H1 (cell line): ENCODE data around the gene BAD. TPM values are rescaled to one million over a fixed set of nuclear protein-coding genes. Genes with fewer than 3 reads are reported as not detected.
A peak's percentile ranks its signal among the peaks of the same experiment; 100 is the strongest.

Source experiments
- CTCF ChIA-PET: fragments of 300-600 bp; sonication (Branson Sonifier 250); formaldehyde crosslinking; loops from one replicate; lab custom pipeline; 2021; ENCODE audit not compliant: partially characterized antibody; lab: Charles Lee
- POLR2A ChIA-PET: fragments of 300-600 bp; sonication (Branson Sonifier 250); formaldehyde crosslinking; loops from one replicate; lab custom pipeline; 2021; ENCODE audit warnings: inconsistent platforms; ENCODE audit not compliant: partially characterized antibody; lab: Charles Lee
- DNase-seq, 2 experiments: peaks; one replicate each; pipeline versions ENCODE4 v3.0.0 to v3.0.0-alpha.2; 2010 to 2022; ENCODE audit warnings: low spot score in 2 of 2, low read depth in 1 of 2, mixed read lengths in 1 of 2
- FAIRE-seq: peaks from 2 replicates; lab custom pipeline; 2011; peaks lifted over from hg19 to GRCh38; lab: Jason Lieb, UNC
- H2AFZ ChIP-seq: 2 replicates; pipeline ENCODE4 v1.8.1; 2012; ENCODE audit warnings: low read length, inconsistent platforms
- H2AK5ac ChIP-seq: 2 replicates; pipeline ENCODE4 v1.6.1; 2013; ENCODE audit warnings: low read depth, low read length
- H2BK120ac ChIP-seq: replicated peaks from 2 replicates; pipeline ENCODE3; 2013; ENCODE audit warnings: low read depth, low read length, inconsistent platforms
- H2BK12ac ChIP-seq: 2 replicates; pipeline ENCODE4 v1.6.1; 2013; ENCODE audit warnings: low read depth, low read length
- H2BK15ac ChIP-seq: 2 replicates; pipeline ENCODE4 v1.6.1; 2013; ENCODE audit warnings: low read length
- H2BK20ac ChIP-seq: 2 replicates; pipeline ENCODE4 v1.6.1; 2013; ENCODE audit warnings: low read length
- H2BK5ac ChIP-seq: 2 replicates; pipeline ENCODE4 v1.6.1; 2013; ENCODE audit warnings: low read depth, low read length
- H3K14ac ChIP-seq: 2 replicates; pipeline ENCODE4 v1.6.1; 2013; ENCODE audit warnings: inconsistent platforms; ENCODE audit not compliant: insufficient read length
- H3K18ac ChIP-seq: 2 replicates; pipeline ENCODE4 v1.6.1; 2013; ENCODE audit warnings: low read length; ENCODE audit errors: extremely low read depth
- H3K23ac ChIP-seq: 2 replicates; pipeline ENCODE4 v1.6.1; 2013; ENCODE audit warnings: inconsistent platforms; ENCODE audit not compliant: insufficient read length
- H3K23me2 ChIP-seq: 2 replicates; pipeline ENCODE4 v1.6.1; 2013; ENCODE audit warnings: low read depth, low read length
- H3K27ac ChIP-seq: 2 replicates; pipeline ENCODE4 v1.6.1; 2011; ENCODE audit warnings: low read depth, low read length, inconsistent platforms
- H3K27me3 ChIP-seq, 4 experiments: replicated peaks in 1 of 4; 1 replicate in 1 of 4; 2 replicates in 3 of 4; pipeline versions ENCODE4 v1.6.1 to v1.8.1; 2011 to 2013; ENCODE audit warnings: low read length in 3 of 4, mild to moderate bottlenecking in 3 of 4, inconsistent platforms in 2 of 4, mixed read lengths in 2 of 4, moderate library complexity in 1 of 4; ENCODE audit not compliant: control insufficient read depth in 3 of 4, insufficient read depth in 3 of 4; ENCODE audit errors: extremely low read depth in 1 of 4
- H3K36me3 ChIP-seq, 4 experiments: 2 replicates each; pipeline versions ENCODE4 v1.6.1 to v1.8.1; 2011 to 2013; ENCODE audit warnings: mild to moderate bottlenecking in 4 of 4, low read length in 3 of 4, moderate library complexity in 2 of 4, control low read depth in 1 of 4, inconsistent platforms in 1 of 4; ENCODE audit not compliant: insufficient read depth in 4 of 4, control insufficient read depth in 2 of 4
- H3K4ac ChIP-seq: replicated peaks from 2 replicates; pipeline ENCODE3; 2013; ENCODE audit warnings: low read length, low read depth, mixed read lengths, inconsistent platforms; ENCODE audit not compliant: insufficient read length
- H3K4me1 ChIP-seq, 4 experiments: replicated peaks in 1 of 4; 1 replicate in 1 of 4; 2 replicates in 3 of 4; pipeline versions ENCODE4 v1.6.1 to v1.8.1; 2011 to 2013; ENCODE audit warnings: low read length in 3 of 4, inconsistent platforms in 2 of 4, mixed read lengths in 1 of 4; ENCODE audit not compliant: insufficient read depth in 4 of 4, control insufficient read depth in 3 of 4
- H3K4me2 ChIP-seq, 2 experiments: 2 replicates each; pipeline versions ENCODE4 v1.6.1 to v1.8.1; 2011 to 2013; ENCODE audit warnings: low read depth in 2 of 2, low read length in 2 of 2, control low read depth in 1 of 2, inconsistent platforms in 1 of 2, mild to moderate bottlenecking in 1 of 2; ENCODE audit not compliant: insufficient read depth in 1 of 2
- H3K4me3 ChIP-seq, 4 experiments: fragments of 200-600, 300-600 bp in 1 of 4; sonication (generic), shearing (Covaris generic), sonication (Bioruptor Twin) in 1 of 4; 2 replicates each; pipeline versions ENCODE4 v1.5.1 to v1.8.1; 2011 to 2016; ENCODE audit warnings: low read length in 4 of 4, low read depth in 3 of 4, control low read depth in 2 of 4, inconsistent platforms in 2 of 4, mild to moderate bottlenecking in 2 of 4, mixed read lengths in 1 of 4, moderate library complexity in 1 of 4; ENCODE audit not compliant: insufficient read depth in 2 of 4; ENCODE audit errors: extremely low read depth in 1 of 4
- H3K56ac ChIP-seq: replicated peaks from 2 replicates; pipeline ENCODE3; 2013; ENCODE audit warnings: low read depth, mild to moderate bottlenecking, mixed read lengths, low read length, inconsistent platforms; ENCODE audit not compliant: insufficient read length
- H3K79me1 ChIP-seq: 2 replicates; pipeline ENCODE4 v1.6.1; 2013; ENCODE audit warnings: low read depth, low read length, control low read depth
- H3K79me2 ChIP-seq, 2 experiments: 2 replicates each; pipeline versions ENCODE4 v1.6.1 to v1.8.1; 2012 to 2013; ENCODE audit warnings: low read length in 2 of 2, mild to moderate bottlenecking in 2 of 2, inconsistent platforms in 1 of 2; ENCODE audit not compliant: insufficient read depth in 2 of 2, control insufficient read depth in 1 of 2
- H3K9ac ChIP-seq, 4 experiments: replicated peaks in 1 of 4; 1 replicate in 1 of 4; 2 replicates in 3 of 4; pipeline versions ENCODE4 v1.6.1 to v1.8.1; 2011 to 2013; ENCODE audit warnings: low read depth in 3 of 4, low read length in 3 of 4, control low read depth in 2 of 4, mild to moderate bottlenecking in 2 of 4, moderate library complexity in 2 of 4, inconsistent platforms in 1 of 4; ENCODE audit errors: extremely low read depth in 1 of 4
- H3K9me3 ChIP-seq, 2 experiments: 2 replicates each; pipeline versions ENCODE4 v1.6.1 to v1.8.1; 2012 to 2013; ENCODE audit warnings: mild to moderate bottlenecking in 2 of 2, moderate library complexity in 2 of 2, control low read depth in 1 of 2, inconsistent platforms in 1 of 2, low read depth in 1 of 2, low read length in 1 of 2, mixed read lengths in 1 of 2; ENCODE audit not compliant: insufficient read depth in 2 of 2
- H4K20me1 ChIP-seq, 2 experiments: replicated peaks in 1 of 2; 2 replicates each; pipeline versions ENCODE3 to v1.8.1; 2011 to 2013; ENCODE audit warnings: inconsistent platforms in 2 of 2, low read length in 2 of 2, mild to moderate bottlenecking in 1 of 2; ENCODE audit not compliant: insufficient read depth in 2 of 2, control insufficient read depth in 1 of 2
- H4K5ac ChIP-seq: 2 replicates; pipeline ENCODE4 v1.6.1; 2013; ENCODE audit warnings: low read length, low read depth, mixed read lengths, inconsistent platforms; ENCODE audit not compliant: insufficient read length
- H4K8ac ChIP-seq: 2 replicates; pipeline ENCODE4 v1.8.0; 2013; ENCODE audit warnings: mild to moderate bottlenecking, moderate library complexity, low read length, inconsistent platforms; ENCODE audit not compliant: insufficient read depth; ENCODE audit errors: extremely low read depth
- H4K91ac ChIP-seq: replicated peaks from 2 replicates; pipeline ENCODE3; 2013; ENCODE audit warnings: low read length, mixed read lengths, inconsistent platforms; ENCODE audit not compliant: insufficient read length
- BRCA1 ChIP-seq: IDR thresholded peaks from 2 replicates; pipeline ENCODE4 v1.6.1; 2012; ENCODE audit warnings: low read depth, low read length, improper control_type of control experiment
- CBX5 ChIP-seq: fragments of 300-800, 300-1000 bp; sonication (generic); IDR thresholded peaks from 2 replicates; pipeline ENCODE4 v1.7.1; 2016; ENCODE audit warnings: antibody characterized with exemption, low read length, low read depth
- HDAC6 ChIP-seq: IDR thresholded peaks from one replicate; pipeline ENCODE4 v1.7.1; 2012; ENCODE audit warnings: low read depth, mild to moderate bottlenecking, inconsistent platforms, low read length, moderate library complexity
- NANOG ChIP-seq: IDR thresholded peaks from 2 replicates; pipeline ENCODE4 v1.6.1; 2011; ENCODE audit warnings: low read length, low read depth, mild to moderate bottlenecking, inconsistent platforms; ENCODE audit not compliant: insufficient read depth, poor library complexity, severe bottlenecking
- RBBP5 ChIP-seq: IDR thresholded peaks from 2 replicates; pipeline ENCODE4 v1.7.1; 2012; ENCODE audit warnings: low read depth, mild to moderate bottlenecking, inconsistent platforms, low read length, moderate library complexity, borderline replicate concordance
- SAP30 ChIP-seq: fragments of 300-600 bp; sonication (generic); IDR thresholded peaks from 2 replicates; pipeline ENCODE4 v1.7.1; 2012; ENCODE audit warnings: low read length, moderate library complexity, mild to moderate bottlenecking, inconsistent platforms; ENCODE audit not compliant: insufficient read depth, insufficient replicate concordance
- SIX5 ChIP-seq: IDR thresholded peaks from 2 replicates; pipeline ENCODE4 v1.6.1; 2011; ENCODE audit warnings: mild to moderate bottlenecking, low read depth, low read length
- SP1 ChIP-seq: IDR thresholded peaks from 2 replicates; pipeline ENCODE4 v1.6.1; 2011; ENCODE audit warnings: low read depth, low read length
- TBP ChIP-seq: IDR thresholded peaks from 2 replicates; pipeline ENCODE4 v1.6.1; 2011; ENCODE audit warnings: low read depth, low read length, improper control_type of control experiment
- TCF12 ChIP-seq: IDR thresholded peaks from 2 replicates; pipeline ENCODE4 v1.6.1; 2011; ENCODE audit warnings: low read depth, mild to moderate bottlenecking, low read length
- YY1 ChIP-seq: IDR thresholded peaks from 2 replicates; pipeline ENCODE4 v1.6.1; 2011; ENCODE audit warnings: low read depth, mild to moderate bottlenecking, low read length
- WGBS, 2 experiments: shearing (Covaris generic) in 1 of 2; methylation state at CpG; one replicate each; pipeline versions ENCODE4 v1.1.6 to v1.1.7; 2013 to 2015; ENCODE audit warnings: low lambda C conversion rate in 2 of 2, mixed read lengths in 2 of 2, inconsistent platforms in 1 of 2, low coverage in 1 of 2, missing lambda C conversion rate in 1 of 2; ENCODE audit not compliant: insufficient replicate concordance in 2 of 2, insufficient coverage in 1 of 2, insufficient read length in 1 of 2; ENCODE audit errors: extremely low coverage in 1 of 2, missing lambda C conversion rate in 1 of 2; 5-methylcytosine and 5-hydroxymethylcytosine counted together
- polyA plus RNA-seq, 7 experiments: library from polyadenylated mRNA; depleted of rRNA in 3 of 7; stranded (reverse) in 5 of 7; unstranded in 2 of 7; fragments of >200 nt in 5 of 7; fragments of 200-250 nt in 2 of 7; gene quantifications; 1 replicate in 5 of 7; 2 replicates in 1 of 7; 4 replicates in 1 of 7; pipeline versions ENCODE4 v1.2.1 to v1.2.3, GENCODE V29; 2011 to 2013; ENCODE audit warnings: missing spikeins in 2 of 7, mixed read lengths in 2 of 7
- total RNA-seq: library from RNA; stranded (reverse); fragmentation: NEBNext Ultra II Directional; extraction: Animal tissue kit (Norgen Biotek cat#: 25700); gene quantifications from 2 replicates; pipeline ENCODE4 v1.2.1, GENCODE V29; 2021

BAD gene
- total and polyA plus RNA-seq, 2 of the 8 experiments (the other 6 are each of a cell fraction or from before 2014, with no cell fraction given), result 23.1 to 33.7 TPM

DNA sequence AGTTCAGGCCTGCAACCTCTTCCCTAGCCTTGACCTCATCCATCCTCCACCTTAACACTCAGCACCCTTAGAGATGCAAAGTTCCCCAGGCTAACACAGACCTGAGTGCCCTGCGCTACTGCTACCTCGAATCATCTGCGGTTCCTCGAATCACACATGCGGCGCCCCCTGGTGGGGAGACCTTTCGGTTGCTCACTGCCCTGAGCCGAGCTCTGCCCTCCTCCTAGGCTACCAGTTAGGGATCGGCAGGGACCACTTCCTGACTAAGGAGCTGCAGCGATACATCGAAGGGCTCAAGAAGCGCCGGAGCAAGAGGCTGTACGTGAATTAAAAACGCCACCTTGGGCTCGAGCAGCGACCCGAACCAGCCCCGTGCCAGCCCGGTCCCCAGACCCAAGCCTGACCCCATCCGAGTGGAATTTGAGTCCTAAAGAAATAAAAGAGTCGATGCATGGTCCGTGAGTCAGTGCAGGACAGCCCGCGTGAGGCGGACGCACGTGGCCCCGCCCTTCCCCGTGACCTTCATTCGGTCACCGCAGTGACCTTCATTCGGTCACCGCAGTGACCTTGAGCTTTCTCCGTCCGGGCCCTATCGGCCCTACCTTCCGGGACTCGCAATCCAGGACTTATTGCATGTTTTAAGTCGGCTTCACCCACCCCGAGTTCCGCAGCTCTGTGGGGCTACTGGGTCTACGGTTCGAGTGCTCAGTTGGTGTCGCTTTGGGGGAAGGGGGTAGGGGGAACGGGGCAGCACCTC, 20.0 kb upstream of the BAD start:
- H4K20me1 ChIP-seq, result peaks cover 2 to 3% of the 10 kb centered on the region in 2 experiments
- peak overlapping the region; percentile 38 to 74 for H3K4me2 ChIP-seq
- no peak overlapping the region for H2AFZ ChIP-seq
- H4K8ac ChIP-seq, result peak overlapping the region; percentile 97
- peak overlapping the region; percentile 97 for H3K56ac ChIP-seq
- H3K27ac ChIP-seq, result peak overlapping the region; percentile 87
- FAIRE-seq (peak; percentile 55), DNase-seq (peak; percentile 86 to 99)
- peak overlapping the region; percentile 80; the same call in 1 of the 2 replicates for H2BK20ac ChIP-seq
- H4K91ac ChIP-seq, result peak overlapping the region; percentile 98
- peak overlapping the region; percentile 48 to 71 (median 58) for H3K4me3 ChIP-seq
- H2AK5ac ChIP-seq, result peak overlapping the region; percentile 30; the same call in 1 of the 2 replicates
- peak overlapping the region; percentile 53; the same call in 1 of the 2 replicates for H2BK15ac ChIP-seq
- CTCF ChIA-PET, result interaction anchor here (0.7 to 20.8 kb wide), 23 partner anchors 9 to 340 kb away, joined by 3 to 614 read pairs (median 4); partner anchors contain the start of genes BAD, CCDC88B, FERMT3 and GPR137
- H2BK12ac ChIP-seq, result peak overlapping the region; percentile 80
- H3K23ac ChIP-seq, result no peak overlapping the region
- H3K36me3 ChIP-seq, result no peaks in the 10 kb centered on the region; a peak in 1 of 8 replicates
- H3K23me2 ChIP-seq, result peaks cover 15% of the 10 kb centered on the region; the same call in 1 of the 2 replicates
- POLR2A ChIA-PET, result interaction anchor here (1.0 to 5.6 kb wide), 24 partner anchors 8 to 385 kb away, joined by 3 to 57 read pairs (median 6); partner anchors contain the start of genes BAD, FERMT3, FKBP2 and GPR137
- H3K4ac ChIP-seq, result peak overlapping the region; percentile 83
- H3K18ac ChIP-seq, result peak overlapping the region; percentile 99
- no peaks in the 10 kb centered on the region; a peak in 1 of 4 replicates for H3K9me3 ChIP-seq
- peaks cover 13 to 30% (median 18%) of the 10 kb centered on the region in 4 experiments for H3K27me3 ChIP-seq
- peaks cover 0 to 17% of the 10 kb centered on the region in 2 experiments; a peak in 2 of 4 replicates for H3K79me2 ChIP-seq
- H4K5ac ChIP-seq, result peak overlapping the region; percentile 99
- peak overlapping the region; percentile 92 for H2BK120ac ChIP-seq
- H2BK5ac ChIP-seq, result peak overlapping the region; percentile 98
- no peak overlapping the region for H3K14ac ChIP-seq
- peak overlapping the region in 3 of 4 experiments; percentile 73 to 88 (median 85); a peak in 6 of 7 replicates for H3K9ac ChIP-seq
- H3K4me1 ChIP-seq, result peaks cover 3 to 21% (median 18%) of the 10 kb centered on the region in 4 experiments; a peak in 6 of 7 replicates
- WGBS, 2 experiments, result 1% methylated on average over 46 of the region's 46 CpGs; no CpG with 5 or more reads in 1 of the 2 experiments
- H3K79me1 ChIP-seq, result peaks cover 11% of the 10 kb centered on the region; the same call in 1 of the 2 replicates
- TF ChIP-seq SP1 (no peak; the same call in 1 of the 2 replicates), NANOG (peak; percentile 35), SAP30 (no peak), YY1 (no peak), BRCA1 (no peak), SIX5 (no peak), CBX5 (no peak), TBP (peak; percentile 60), RBBP5 (peak; percentile 39; the same call in 1 of the 2 replicates), HDAC6 (no peak), TCF12 (no peak)
